A549 treated with Mapracorat at 1 μM for 4 hours (cell line): ENCODE results near the gene TMEM258. TPM values are rescaled to one million over a fixed set of nuclear protein-coding genes. Genes with fewer than 3 reads are reported as not detected.

Source experiments
- total RNA-seq: library from RNA; stranded (reverse); fragments of 200-300 nt; extraction: Qiagen RNA extraction; gene quantifications from 5 replicates; pipeline ENCODE4 v1.2.3, GENCODE V29; 2022

TMEM258 gene
- total RNA-seq = 214 to 277 TPM (median 234 TPM) in 5 replicates

GRCh38 chr11:61792310-61793082 lies at the start of gene TMEM258, which contains the start of gene FEN1:
Gene TMEM258, minus strand, starts transcription at chr11:61792599. Its CDS starts 41 bp downstream, at chr11:61792558.
Gene FEN1, plus strand, starts transcription at chr11:61792911. Its CDS starts 2,451 bp downstream, at chr11:61795362.

DNA sequence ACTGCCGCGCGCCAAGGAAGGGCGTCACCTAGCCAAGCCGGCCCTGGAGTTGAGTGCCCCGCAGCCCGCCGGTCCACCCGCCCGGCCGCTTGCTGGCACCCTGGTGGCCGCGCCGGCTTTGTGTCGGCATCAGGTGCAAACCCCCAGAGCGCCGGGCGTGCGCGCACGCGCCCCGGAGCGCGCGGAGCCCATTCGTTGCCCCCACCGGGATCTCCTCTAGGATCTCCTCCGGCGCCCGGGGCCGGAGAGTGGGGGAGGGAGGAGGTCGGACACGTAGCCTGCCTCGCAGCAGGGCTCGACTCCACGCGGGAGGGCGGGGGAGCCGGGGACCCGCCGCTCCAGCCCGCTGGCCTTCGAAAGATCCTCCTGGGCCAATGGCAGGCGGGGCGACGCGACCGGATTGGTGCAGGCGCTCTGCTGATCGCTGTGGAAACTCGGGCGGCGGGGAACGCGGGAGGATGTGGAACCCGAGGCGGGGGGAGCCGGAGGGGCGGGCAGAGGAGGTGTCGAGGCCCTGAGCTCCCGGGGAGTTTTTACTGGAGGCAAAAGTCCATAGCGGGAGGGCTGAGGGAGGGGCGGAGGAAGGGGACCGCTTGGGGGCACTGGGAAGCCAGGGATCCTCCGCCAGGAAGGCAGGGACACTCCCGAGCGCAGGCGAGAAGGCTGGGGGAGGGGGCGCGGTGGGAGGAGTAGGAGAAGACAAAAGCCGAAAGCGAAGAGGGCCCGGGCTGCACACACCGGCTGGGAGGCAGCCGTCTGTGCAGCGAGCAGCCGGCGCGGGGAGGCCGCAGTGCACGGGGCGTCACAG lies 35.4 kb upstream of the TMEM258 start, which contains the start of gene FADS2:
Gene FADS2, plus strand, starts transcription at position 730 of the 808 bp plus-strand sequence. CDS start 91 bp downstream, outside the sequence.

DNA sequence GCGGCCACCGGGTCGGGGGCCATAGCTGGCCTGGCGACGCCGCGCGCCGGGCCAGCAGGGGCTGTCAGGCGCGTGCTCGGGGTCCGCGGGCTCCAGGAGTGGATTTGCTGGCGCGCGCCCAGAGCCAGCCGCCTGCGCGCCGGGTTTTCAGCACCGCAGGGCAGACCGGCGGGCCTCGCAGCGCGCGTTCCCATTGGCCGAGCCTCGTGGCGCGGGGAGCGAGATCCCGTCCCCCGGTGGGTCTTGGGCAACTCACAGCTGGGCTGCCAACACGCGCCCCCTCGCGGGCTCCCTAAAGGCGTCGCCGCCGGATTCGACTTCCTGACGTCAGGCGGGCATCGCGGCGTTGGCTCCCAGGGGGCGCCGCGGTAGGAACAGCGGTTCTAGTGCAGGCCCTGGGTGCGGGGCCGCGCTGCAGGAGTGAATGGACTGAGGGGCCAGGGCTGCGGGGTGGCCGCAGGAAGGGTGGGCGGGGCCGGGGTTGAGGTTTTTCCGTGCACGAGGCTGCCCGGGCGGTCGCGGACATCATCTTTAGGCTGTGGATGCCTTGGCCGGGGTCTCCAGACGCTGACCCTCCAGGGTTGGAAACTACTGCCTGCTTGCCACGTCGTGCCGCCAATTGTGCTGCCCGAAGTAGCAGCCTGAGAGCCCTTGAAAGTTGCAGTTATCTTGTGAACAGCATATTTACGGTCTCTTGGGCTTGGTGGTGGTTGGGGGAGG lies 24.5 kb upstream of the TMEM258 start, which contains the start of gene FADS1:
Gene FADS1, minus strand, starts transcription at position 268 of the 720 bp plus-strand sequence. Its CDS starts 74 bp downstream, at position 194.

GRCh38 chr11:61752117-61752924 lies 40.1 kb downstream of the TMEM258 start, which contains the start of gene MYRF:
Gene MYRF, plus strand, starts transcription at chr11:61752636. Its CDS starts 109 bp downstream, at chr11:61752745.

Other genes with a start within 250 kb of the TMEM258 start
- 0.84 to 1.3 TPM (median 1.2 TPM) in 5 replicates for gene SYT7, start 211.5 kb downstream of the TMEM258 start, total RNA-seq
- gene DAGLA, start 112.2 kb downstream of the TMEM258 start, total RNA-seq = 3.8 to 7.1 TPM (median 6.5 TPM) in 5 replicates
- gene MYRF, start 40.0 kb downstream of the TMEM258 start, total RNA-seq = 14.2 to 21.4 TPM (median 18.9 TPM) in 5 replicates
- 90.3 to 108 TPM (median 97.7 TPM) in 5 replicates for gene FEN1, start 312 bp upstream of the TMEM258 start, total RNA-seq
- gene FADS1, start 24.4 kb upstream of the TMEM258 start, total RNA-seq = 162 to 234 TPM (median 202 TPM) in 5 replicates
- gene FADS2, start 35.7 kb upstream of the TMEM258 start, total RNA-seq = 327 to 428 TPM (median 371 TPM) in 5 replicates
- 61.4 to 86.5 TPM (median 79.0 TPM) in 5 replicates for gene FADS3, start 98.9 kb upstream of the TMEM258 start, total RNA-seq
- gene RAB3IL1, start 125.0 kb upstream of the TMEM258 start, total RNA-seq = 16.0 to 23.0 TPM (median 19.1 TPM) in 5 replicates
- 1.9 to 3.9 TPM (median 2.6 TPM) in 5 replicates for gene BEST1, start 157.8 kb upstream of the TMEM258 start, total RNA-seq
- 12,014 to 20,729 TPM (median 18,049 TPM) in 5 replicates for gene FTH1, start 175.0 kb upstream of the TMEM258 start, total RNA-seq